ENCODE data around the gene TRAPPC12.

- TF ChIP-seq, protein P1, sequence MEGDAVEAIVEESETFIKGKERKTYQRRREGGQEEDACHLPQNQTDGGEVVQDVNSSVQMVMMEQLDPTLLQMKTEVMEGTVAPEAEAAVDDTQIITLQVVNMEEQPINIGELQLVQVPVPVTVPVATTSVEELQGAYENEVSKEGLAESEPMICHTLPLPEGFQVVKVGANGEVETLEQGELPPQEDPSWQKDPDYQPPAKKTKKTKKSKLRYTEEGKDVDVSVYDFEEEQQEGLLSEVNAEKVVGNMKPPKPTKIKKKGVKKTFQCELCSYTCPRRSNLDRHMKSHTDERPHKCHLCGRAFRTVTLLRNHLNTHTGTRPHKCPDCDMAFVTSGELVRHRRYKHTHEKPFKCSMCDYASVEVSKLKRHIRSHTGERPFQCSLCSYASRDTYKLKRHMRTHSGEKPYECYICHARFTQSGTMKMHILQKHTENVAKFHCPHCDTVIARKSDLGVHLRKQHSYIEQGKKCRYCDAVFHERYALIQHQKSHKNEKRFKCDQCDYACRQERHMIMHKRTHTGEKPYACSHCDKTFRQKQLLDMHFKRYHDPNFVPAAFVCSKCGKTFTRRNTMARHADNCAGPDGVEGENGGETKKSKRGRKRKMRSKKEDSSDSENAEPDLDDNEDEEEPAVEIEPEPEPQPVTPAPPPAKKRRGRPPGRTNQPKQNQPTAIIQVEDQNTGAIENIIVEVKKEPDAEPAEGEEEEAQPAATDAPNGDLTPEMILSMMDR (IDR thresholded peaks at IDR 0.05), result no peak
- no peak for TF ChIP-seq POLR2AphosphoS5 (IDR thresholded peaks at IDR 0.05)
- no peak for TF ChIP-seq EP300 (IDR thresholded peaks at IDR 0.05)
- TF ChIP-seq POLR2A (IDR thresholded peaks at IDR 0.05), result no peak
Measured at GRCh38 chr2:3483227-3483985, 103.9 kb downstream of the TRAPPC12 start.
